ENCODE measurements around the gene ADO. TPM values are rescaled to one million over a fixed set of nuclear protein-coding genes. Genes with fewer than 3 reads are reported as not detected.

ADO gene
- total and polyA plus RNA-seq, 2 experiments from 2014 or later = 12.6 to 48.3 TPM

DNA sequence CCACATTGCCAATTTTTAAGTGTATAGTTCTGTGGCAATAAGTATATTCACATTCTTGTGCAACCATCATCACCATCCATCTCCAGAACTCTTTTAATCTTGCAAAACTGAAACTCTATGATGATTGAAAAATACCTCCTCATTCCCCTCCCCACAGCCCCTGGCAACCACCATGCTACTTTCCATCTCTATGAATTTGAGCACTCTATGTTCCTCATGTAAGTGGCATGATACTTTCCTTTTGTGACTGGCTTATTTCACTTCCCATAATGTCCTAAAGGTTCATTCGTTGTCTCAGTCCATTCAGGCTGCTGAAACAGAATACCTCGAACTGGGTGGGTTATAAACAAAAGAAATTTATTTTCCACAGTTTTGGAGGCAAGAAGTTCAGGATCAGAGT is 35.1 kb downstream of the ADO start:
- Histone ChIP-seq H3K36me3 (ENCODE audit: insufficient read depth) (no peaks in the 10 kb centered on the region), H3K27ac (ENCODE audit: low read depth) (no peak overlapping the region), H3K27me3 (ENCODE audit: insufficient read depth) (no peaks in the 10 kb centered on the region), H3K4me3 (no peak overlapping the region), H3K79me2 (replicated peaks; ENCODE audit: insufficient read depth) (no peaks in the 10 kb centered on the region), H2AFZ (no peak overlapping the region), H4K20me1 (replicated peaks; ENCODE audit: insufficient read depth) (no peaks in the 10 kb centered on the region), H3K4me1 (ENCODE audit: insufficient read depth) (no peaks in the 10 kb centered on the region), H3K4me2 (no peak overlapping the region), H3F3A (replicated peaks; ENCODE audit: low read depth) (no peaks in the 10 kb centered on the region), H3K9me2 (ENCODE audit: insufficient read depth) (0 out of 2 replicates have a peak, but pooled peaks cover 4% of the 10 kb centered on the region)
- Mint-ChIP-seq H3K27me3 (ENCODE audit: insufficient read depth, low read depth, poor library complexity) (peaks cover 2% of the 10 kb centered on the region), H3K36me3 (ENCODE audit: low read depth) (no peaks in the 10 kb centered on the region; the same call in 2 of the 3 replicates), H3K27ac (no peak overlapping the region), H3K4me3 (no peak overlapping the region), H3K9me3 (no peaks in the 10 kb centered on the region), H3K4me1 (no peaks in the 10 kb centered on the region)
- DNase-seq (ENCODE audit: low spot score) (no peak), ATAC-seq (no peak)
- TF ChIP-seq ZNF114 (CRISPR knock-in tag; IDR thresholded peaks at IDR 0.05) = no peak

DNA sequence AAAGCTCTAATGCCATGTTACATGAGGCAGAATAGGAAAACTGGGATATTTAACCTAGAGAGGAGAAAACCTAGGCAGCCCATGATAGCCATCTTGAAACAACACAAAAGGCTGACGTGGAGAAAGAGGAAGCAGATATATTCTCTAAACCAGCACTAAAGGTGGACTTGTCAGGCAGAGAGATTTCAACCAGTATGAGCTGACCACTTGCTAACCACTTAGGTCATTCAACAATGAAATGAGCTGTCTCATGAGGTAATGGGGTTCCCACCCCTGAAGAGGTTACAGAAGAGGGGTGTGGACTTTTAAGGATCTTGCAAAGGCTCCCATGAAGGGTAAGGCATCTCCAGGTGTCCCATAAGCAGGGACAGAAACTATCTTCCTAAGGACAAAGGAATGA is 38.5 kb downstream of the ADO start:
- H3K4me1 ChIP-seq (ENCODE audit: insufficient read depth) = no peaks in the 10 kb centered on the region
- Mint-ChIP-seq H3K9me3 (no peaks in the 10 kb centered on the region; the same call in 2 of the 3 replicates), H3K4me1 (no peaks in the 10 kb centered on the region), H3K27me3 (ENCODE audit: insufficient read depth, low read depth, poor library complexity) (no peaks in the 10 kb centered on the region), H3K27ac (no peak overlapping the region), H3K36me3 (ENCODE audit: low read depth) (no peaks in the 10 kb centered on the region; the same call in 2 of the 3 replicates), H3K4me3 (no peak overlapping the region)
- H2AFZ ChIP-seq = no peak overlapping the region
- H3K4me2 ChIP-seq = no peak overlapping the region
- 0 out of 2 replicates have a peak, but pooled peaks cover 4% of the 10 kb centered on the region for H3K9me2 ChIP-seq (ENCODE audit: insufficient read depth)
- no peak overlapping the region for H3K27ac ChIP-seq (ENCODE audit: low read depth)
- H3K36me3 ChIP-seq (ENCODE audit: insufficient read depth) = no peaks in the 10 kb centered on the region
- ATAC-seq (no peak), DNase-seq (ENCODE audit: low spot score) (no peak)
- H4K20me1 ChIP-seq (replicated peaks; ENCODE audit: insufficient read depth) = no peaks in the 10 kb centered on the region
- no peaks in the 10 kb centered on the region for H3F3A ChIP-seq (replicated peaks; ENCODE audit: low read depth)
- H3K4me3 ChIP-seq = no peak overlapping the region
- H3K27me3 ChIP-seq (ENCODE audit: insufficient read depth) = no peaks in the 10 kb centered on the region
- H3K79me2 ChIP-seq (replicated peaks; ENCODE audit: insufficient read depth) = no peaks in the 10 kb centered on the region
- no peak for TF ChIP-seq EZH2 (IDR thresholded peaks at IDR 0.05; ENCODE audit: low read depth, unreplicated experiment)
- TF ChIP-seq, protein P1, sequence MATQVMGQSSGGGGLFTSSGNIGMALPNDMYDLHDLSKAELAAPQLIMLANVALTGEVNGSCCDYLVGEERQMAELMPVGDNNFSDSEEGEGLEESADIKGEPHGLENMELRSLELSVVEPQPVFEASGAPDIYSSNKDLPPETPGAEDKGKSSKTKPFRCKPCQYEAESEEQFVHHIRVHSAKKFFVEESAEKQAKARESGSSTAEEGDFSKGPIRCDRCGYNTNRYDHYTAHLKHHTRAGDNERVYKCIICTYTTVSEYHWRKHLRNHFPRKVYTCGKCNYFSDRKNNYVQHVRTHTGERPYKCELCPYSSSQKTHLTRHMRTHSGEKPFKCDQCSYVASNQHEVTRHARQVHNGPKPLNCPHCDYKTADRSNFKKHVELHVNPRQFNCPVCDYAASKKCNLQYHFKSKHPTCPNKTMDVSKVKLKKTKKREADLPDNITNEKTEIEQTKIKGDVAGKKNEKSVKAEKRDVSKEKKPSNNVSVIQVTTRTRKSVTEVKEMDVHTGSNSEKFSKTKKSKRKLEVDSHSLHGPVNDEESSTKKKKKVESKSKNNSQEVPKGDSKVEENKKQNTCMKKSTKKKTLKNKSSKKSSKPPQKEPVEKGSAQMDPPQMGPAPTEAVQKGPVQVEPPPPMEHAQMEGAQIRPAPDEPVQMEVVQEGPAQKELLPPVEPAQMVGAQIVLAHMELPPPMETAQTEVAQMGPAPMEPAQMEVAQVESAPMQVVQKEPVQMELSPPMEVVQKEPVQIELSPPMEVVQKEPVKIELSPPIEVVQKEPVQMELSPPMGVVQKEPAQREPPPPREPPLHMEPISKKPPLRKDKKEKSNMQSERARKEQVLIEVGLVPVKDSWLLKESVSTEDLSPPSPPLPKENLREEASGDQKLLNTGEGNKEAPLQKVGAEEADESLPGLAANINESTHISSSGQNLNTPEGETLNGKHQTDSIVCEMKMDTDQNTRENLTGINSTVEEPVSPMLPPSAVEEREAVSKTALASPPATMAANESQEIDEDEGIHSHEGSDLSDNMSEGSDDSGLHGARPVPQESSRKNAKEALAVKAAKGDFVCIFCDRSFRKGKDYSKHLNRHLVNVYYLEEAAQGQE (IDR thresholded peaks at IDR 0.05; ENCODE audit: unreplicated experiment) = no peak
- TF ChIP-seq, protein P2, sequence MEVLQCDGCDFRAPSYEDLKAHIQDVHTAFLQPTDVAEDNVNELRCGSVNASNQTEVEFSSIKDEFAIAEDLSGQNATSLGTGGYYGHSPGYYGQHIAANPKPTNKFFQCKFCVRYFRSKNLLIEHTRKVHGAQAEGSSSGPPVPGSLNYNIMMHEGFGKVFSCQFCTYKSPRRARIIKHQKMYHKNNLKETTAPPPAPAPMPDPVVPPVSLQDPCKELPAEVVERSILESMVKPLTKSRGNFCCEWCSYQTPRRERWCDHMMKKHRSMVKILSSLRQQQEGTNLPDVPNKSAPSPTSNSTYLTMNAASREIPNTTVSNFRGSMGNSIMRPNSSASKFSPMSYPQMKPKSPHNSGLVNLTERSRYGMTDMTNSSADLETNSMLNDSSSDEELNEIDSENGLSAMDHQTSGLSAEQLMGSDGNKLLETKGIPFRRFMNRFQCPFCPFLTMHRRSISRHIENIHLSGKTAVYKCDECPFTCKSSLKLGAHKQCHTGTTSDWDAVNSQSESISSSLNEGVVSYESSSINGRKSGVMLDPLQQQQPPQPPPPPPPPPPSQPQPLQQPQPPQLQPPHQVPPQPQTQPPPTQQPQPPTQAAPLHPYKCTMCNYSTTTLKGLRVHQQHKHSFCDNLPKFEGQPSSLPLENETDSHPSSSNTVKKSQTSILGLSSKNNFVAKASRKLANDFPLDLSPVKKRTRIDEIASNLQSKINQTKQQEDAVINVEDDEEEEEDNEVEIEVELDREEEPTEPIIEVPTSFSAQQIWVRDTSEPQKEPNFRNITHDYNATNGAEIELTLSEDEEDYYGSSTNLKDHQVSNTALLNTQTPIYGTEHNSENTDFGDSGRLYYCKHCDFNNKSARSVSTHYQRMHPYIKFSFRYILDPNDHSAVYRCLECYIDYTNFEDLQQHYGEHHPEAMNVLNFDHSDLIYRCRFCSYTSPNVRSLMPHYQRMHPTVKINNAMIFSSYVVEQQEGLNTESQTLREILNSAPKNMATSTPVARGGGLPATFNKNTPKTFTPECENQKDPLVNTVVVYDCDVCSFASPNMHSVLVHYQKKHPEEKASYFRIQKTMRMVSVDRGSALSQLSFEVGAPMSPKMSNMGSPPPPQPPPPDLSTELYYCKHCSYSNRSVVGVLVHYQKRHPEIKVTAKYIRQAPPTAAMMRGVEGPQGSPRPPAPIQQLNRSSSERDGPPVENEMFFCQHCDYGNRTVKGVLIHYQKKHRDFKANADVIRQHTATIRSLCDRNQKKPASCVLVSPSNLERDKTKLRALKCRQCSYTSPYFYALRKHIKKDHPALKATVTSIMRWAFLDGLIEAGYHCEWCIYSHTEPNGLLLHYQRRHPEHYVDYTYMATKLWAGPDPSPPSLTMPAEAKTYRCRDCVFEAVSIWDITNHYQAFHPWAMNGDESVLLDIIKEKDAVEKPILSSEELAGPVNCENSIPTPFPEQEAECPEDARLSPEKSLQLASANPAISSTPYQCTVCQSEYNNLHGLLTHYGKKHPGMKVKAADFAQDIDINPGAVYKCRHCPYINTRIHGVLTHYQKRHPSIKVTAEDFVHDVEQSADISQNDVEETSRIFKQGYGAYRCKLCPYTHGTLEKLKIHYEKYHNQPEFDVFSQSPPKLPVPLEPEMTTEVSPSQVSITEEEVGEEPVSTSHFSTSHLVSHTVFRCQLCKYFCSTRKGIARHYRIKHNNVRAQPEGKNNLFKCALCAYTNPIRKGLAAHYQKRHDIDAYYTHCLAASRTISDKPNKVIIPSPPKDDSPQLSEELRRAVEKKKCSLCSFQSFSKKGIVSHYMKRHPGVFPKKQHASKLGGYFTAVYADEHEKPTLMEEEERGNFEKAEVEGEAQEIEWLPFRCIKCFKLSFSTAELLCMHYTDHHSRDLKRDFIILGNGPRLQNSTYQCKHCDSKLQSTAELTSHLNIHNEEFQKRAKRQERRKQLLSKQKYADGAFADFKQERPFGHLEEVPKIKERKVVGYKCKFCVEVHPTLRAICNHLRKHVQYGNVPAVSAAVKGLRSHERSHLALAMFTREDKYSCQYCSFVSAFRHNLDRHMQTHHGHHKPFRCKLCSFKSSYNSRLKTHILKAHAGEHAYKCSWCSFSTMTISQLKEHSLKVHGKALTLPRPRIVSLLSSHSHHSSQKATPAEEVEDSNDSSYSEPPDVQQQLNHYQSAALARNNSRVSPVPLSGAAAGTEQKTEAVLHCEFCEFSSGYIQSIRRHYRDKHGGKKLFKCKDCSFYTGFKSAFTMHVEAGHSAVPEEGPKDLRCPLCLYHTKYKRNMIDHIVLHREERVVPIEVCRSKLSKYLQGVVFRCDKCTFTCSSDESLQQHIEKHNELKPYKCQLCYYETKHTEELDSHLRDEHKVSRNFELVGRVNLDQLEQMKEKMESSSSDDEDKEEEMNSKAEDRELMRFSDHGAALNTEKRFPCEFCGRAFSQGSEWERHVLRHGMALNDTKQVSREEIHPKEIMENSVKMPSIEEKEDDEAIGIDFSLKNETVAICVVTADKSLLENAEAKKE (CRISPR knock-in tag; IDR thresholded peaks at IDR 0.05) = no peak
- TF ChIP-seq, protein P3, sequence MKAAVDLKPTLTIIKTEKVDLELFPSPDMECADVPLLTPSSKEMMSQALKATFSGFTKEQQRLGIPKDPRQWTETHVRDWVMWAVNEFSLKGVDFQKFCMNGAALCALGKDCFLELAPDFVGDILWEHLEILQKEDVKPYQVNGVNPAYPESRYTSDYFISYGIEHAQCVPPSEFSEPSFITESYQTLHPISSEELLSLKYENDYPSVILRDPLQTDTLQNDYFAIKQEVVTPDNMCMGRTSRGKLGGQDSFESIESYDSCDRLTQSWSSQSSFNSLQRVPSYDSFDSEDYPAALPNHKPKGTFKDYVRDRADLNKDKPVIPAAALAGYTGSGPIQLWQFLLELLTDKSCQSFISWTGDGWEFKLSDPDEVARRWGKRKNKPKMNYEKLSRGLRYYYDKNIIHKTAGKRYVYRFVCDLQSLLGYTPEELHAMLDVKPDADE (IDR thresholded peaks at IDR 0.05) = no peak
- no peak for TF ChIP-seq CREB1 (CRISPR knock-in tag; IDR thresholded peaks at IDR 0.05; ENCODE audit: low read depth)
- TF ChIP-seq ZNF114 (CRISPR knock-in tag; IDR thresholded peaks at IDR 0.05) = no peak
- TF ChIP-seq JUNB (IDR thresholded peaks at IDR 0.05; ENCODE audit: unreplicated experiment) = no peak
- TF ChIP-seq ZNF331 (CRISPR knock-in tag; IDR thresholded peaks at IDR 0.05; ENCODE audit: low read depth) = no peak
- TF ChIP-seq NANOG (IDR thresholded peaks at IDR 0.05; ENCODE audit: borderline replicate concordance) = no peak

Data from GM23338 (cell line).